ACHN (cell line): ENCODE measurements around the gene RAI1.

Experiments
- DNase-seq: peaks from one replicate; pipeline ENCODE4 v3.0.0-alpha.2; 2015
- in situ Hi-C: cut with HindIII; loops from 2 replicates; pipeline ENCODE4 v1.10.0; 2017; ENCODE audit warnings: low sequenced_read_pairs, low pct_ligation_motif_present, low pct_unique_long_range_greater_than_20kb

The RAI1 gene

GRCh38 chr17:17783116-17783824, 102.0 kb downstream of the RAI1 start:
- in situ Hi-C loops, result no loop called here
- DNase-seq, result peak; percentile 33

- DNase-seq, result no peak
- in situ Hi-C loops, result no loop called here
Observed at GRCh38 chr17:17783825-17784656, 102.8 kb downstream of the RAI1 start.

- DNase-seq, result peak; percentile 33
Observed at GRCh38 chr17:17784657-17785267, 103.5 kb downstream of the RAI1 start.

GRCh38 chr17:17785407-17785806, 104.1 kb downstream of the RAI1 start:
- in situ Hi-C loops, result no loop called here
- no peak for DNase-seq

More at GRCh38 chr17:17784657-17785267, 103.5 kb downstream of the RAI1 start:
- in situ Hi-C loops, result no loop called here

GRCh38 chr17:17786998-17787397, 105.7 kb downstream of the RAI1 start:
- in situ Hi-C loops, result no loop called here
- DNase-seq, result no peak

GRCh38 chr17:17787568-17787967, 106.3 kb downstream of the RAI1 start:
- DNase-seq, result no peak
- in situ Hi-C loops, result no loop called here

- no peak for DNase-seq
- in situ Hi-C loops, result no loop called here
Observed at GRCh38 chr17:17788967-17789366, 107.7 kb downstream of the RAI1 start.

GRCh38 chr17:17789410-17789809, 108.2 kb downstream of the RAI1 start:
- DNase-seq, result no peak
- in situ Hi-C loops, result no loop called here

- no peak for DNase-seq
- in situ Hi-C loops, result no loop called here
Observed at GRCh38 chr17:17789828-17790636, 108.8 kb downstream of the RAI1 start.

GRCh38 chr17:17790637-17791464, 109.6 kb downstream of the RAI1 start:
- in situ Hi-C loops, result no loop called here
- no peak for DNase-seq

GRCh38 chr17:17792037-17792550, 110.8 kb downstream of the RAI1 start:
- in situ Hi-C loops, result no loop called here
- no peak for DNase-seq

GRCh38 chr17:17792551-17793377, 111.5 kb downstream of the RAI1 start:
- in situ Hi-C loops, result no loop called here
- no peak for DNase-seq

- in situ Hi-C loops, result no loop called here
- DNase-seq, result no peak
Observed at GRCh38 chr17:17793378-17794214, 112.3 kb downstream of the RAI1 start.

GRCh38 chr17:17794382-17794781, 113.1 kb downstream of the RAI1 start:
- in situ Hi-C loops, result no loop called here
- no peak for DNase-seq

GRCh38 chr17:17795296-17795695, 114.0 kb downstream of the RAI1 start:
- no peak for DNase-seq
- in situ Hi-C loops, result no loop called here
